A549 (cell line): Measurements from ENCODE around the gene SNX10. TPM values are rescaled to one million over a fixed set of nuclear protein-coding genes. Genes with fewer than 3 reads are reported as not detected.

Experiments used
- ATAC-seq, 2 experiments: fragments of 200-7000 bp in 1 of 2; fragments of >200 bp in 1 of 2; cut with Nextera tagmentation in 1 of 2; cut with Tn5 transposase in 1 of 2; 3 replicates each; pipeline versions ENCODE4 v1.8.0 to v1.9.1; 2018 to 2020; ENCODE audit warnings: mild to moderate bottlenecking in 1 of 2, moderate library complexity in 1 of 2
- CTCF ChIA-PET: fragments of 300-600 bp; sonication (Branson Sonifier 250); formaldehyde crosslinking; extraction: SDS; loops from one replicate; lab custom pipeline; 2021; ENCODE audit warnings: antibody characterized with exemption, inconsistent platforms; lab: Yijun Ruan, JAX
- POLR2A ChIA-PET: fragments of 350-600 bp; formaldehyde crosslinking; extraction: SDS; loops from one replicate; lab custom pipeline; 2021; ENCODE audit warnings: antibody characterized with exemption, inconsistent platforms; lab: Yijun Ruan, JAX
- DNase-seq, 2 experiments: peaks; one replicate each; pipeline versions ENCODE4 v3.0.0 to v3.0.0-alpha.2; 2011 to 2016; ENCODE audit warnings: low read depth in 1 of 2, low spot score in 1 of 2
- FAIRE-seq: peaks from 2 replicates; lab custom pipeline; 2011; peaks lifted over from hg19 to GRCh38; lab: Jason Lieb, UNC
- H3K27ac ChIP-seq, 2 experiments: fragments of >200 bp; sonication (Bioruptor Twin); formaldehyde crosslinking; 3 replicates each; pipeline ENCODE4 v1.5.1; 2016 to 2017
- H3K4me1 ChIP-seq: fragments of >200 bp; sonication (Bioruptor Twin); formaldehyde crosslinking; 3 replicates; pipeline ENCODE4 v1.6.1; 2016
- H3K4me2 ChIP-seq: fragments of >200 bp; sonication (Bioruptor Twin); formaldehyde crosslinking; 3 replicates; pipeline ENCODE4 v1.6.1; 2016
- H3K4me3 ChIP-seq: fragments of >200 bp; sonication (Bioruptor Twin); formaldehyde crosslinking; 3 replicates; pipeline ENCODE4 v1.5.1; 2016
- H3K9me3 ChIP-seq: fragments of >200 bp; sonication (Bioruptor Twin); formaldehyde crosslinking; 3 replicates; pipeline ENCODE4 v1.6.1; 2016
- CBX2 ChIP-seq: fragments of 200-600 bp; sonication (generic); IDR thresholded peaks from 2 replicates; pipeline ENCODE4 v1.6.1; 2016; ENCODE audit warnings: low read depth, mild to moderate bottlenecking, borderline replicate concordance
- CHD2 ChIP-seq: fragments of 150-350 bp; IDR thresholded peaks from 2 replicates; pipeline ENCODE4 v1.6.1; 2014; ENCODE audit warnings: low read length; ENCODE audit not compliant: partially characterized antibody
- E2F6 ChIP-seq: IDR thresholded peaks from 2 replicates; pipeline ENCODE4 v1.6.1; 2012; ENCODE audit warnings: low read depth, borderline replicate concordance
- ELK1 ChIP-seq: fragments of 150-350 bp; IDR thresholded peaks from 2 replicates; pipeline ENCODE4 v1.6.1; 2014; ENCODE audit warnings: low read depth, mild to moderate bottlenecking, low read length
- JUN ChIP-seq, 2 experiments: fragments of >200 bp; sonication (Bioruptor Twin); formaldehyde crosslinking; IDR thresholded peaks; 2 replicates in 1 of 2; 3 replicates in 1 of 2; pipeline ENCODE4 v1.6.1; 2016 to 2017
- MAFK ChIP-seq: fragments of 450-650 bp; IDR thresholded peaks from 2 replicates; pipeline ENCODE4 v1.6.1; 2014; ENCODE audit not compliant: partially characterized antibody
- NPAS2 ChIP-seq: fragments of 250-450 bp; sonication (Bioruptor Pico); IDR thresholded peaks from 2 replicates; pipeline ENCODE4 v1.8.0; 2022; ENCODE audit warnings: mild to moderate bottlenecking, moderate library complexity, borderline replicate concordance
- POLR2AphosphoS2 ChIP-seq: conservative IDR thresholded peaks from 2 replicates; pipeline ENCODE4 v1.6.1; 2012; ENCODE audit warnings: low read length, improper control_type of control experiment, inconsistent platforms
- RAD21 ChIP-seq, 2 experiments: fragments of >200 bp in 1 of 2; sonication (Bioruptor Twin) in 1 of 2; formaldehyde crosslinking in 1 of 2; IDR thresholded peaks in 1 of 2; conservative IDR thresholded peaks in 1 of 2; 2 replicates in 1 of 2; 3 replicates in 1 of 2; pipeline ENCODE4 v1.6.1; 2012 to 2018; ENCODE audit warnings: inconsistent platforms in 1 of 2
- RARB ChIP-seq: fragments of 250-450 bp; sonication (Bioruptor Pico); IDR thresholded peaks from 2 replicates; pipeline ENCODE4 v1.8.0; 2021; ENCODE audit warnings: mild to moderate bottlenecking, moderate library complexity
- SMC3 ChIP-seq: fragments of >200 bp; sonication (Bioruptor Twin); formaldehyde crosslinking; IDR thresholded peaks from 3 replicates; pipeline ENCODE4 v1.6.1; 2018; ENCODE audit warnings: inconsistent platforms
- TFCP2L1 ChIP-seq: fragments of 250-450 bp; sonication (Bioruptor Pico); IDR thresholded peaks from 2 replicates; pipeline ENCODE4 v1.5.0; 2021; ENCODE audit warnings: mild to moderate bottlenecking
- ZFP36 ChIP-seq: fragments of 450-650 bp; IDR thresholded peaks from 2 replicates; pipeline ENCODE4 v1.6.1; 2014; ENCODE audit warnings: borderline replicate concordance; ENCODE audit not compliant: partially characterized antibody
- ZSCAN20 ChIP-seq: fragments of 250-450 bp; sonication (Bioruptor Pico); IDR thresholded peaks from 2 replicates; pipeline ENCODE4 v1.8.0; 2022; ENCODE audit warnings: mild to moderate bottlenecking, moderate library complexity
- WGBS: methylation state at CpG from one replicate; pipeline ENCODE4 v1.1.6; 2017; ENCODE audit errors: missing lambda C conversion rate; 5-methylcytosine and 5-hydroxymethylcytosine counted together
- polyA plus RNA-seq, 4 experiments: library from polyadenylated mRNA; depleted of rRNA in 3 of 4; stranded (reverse); fragments of >200 nt; fragmentation: RNase III in 1 of 4; extraction: RNeasy Plus Mini Kit Qiagen cat#74134 plus additional on column Dnase treatment in 1 of 4; gene quantifications; 2 replicates in 3 of 4; 3 replicates in 1 of 4; pipeline ENCODE4 v1.2.3, GENCODE V29; 2011 to 2017
- TF ChIP-seq, protein P1 (sequence below): fragments of >200 bp; sonication (Bioruptor Twin); formaldehyde crosslinking; IDR thresholded peaks from 3 replicates; pipeline ENCODE4 v1.5.1; 2016

The SNX10 gene
- polyA plus RNA-seq, 2 of the 4 experiments (the other 2 are of a cell fraction), result 4.5 to 12.6 TPM

DNA sequence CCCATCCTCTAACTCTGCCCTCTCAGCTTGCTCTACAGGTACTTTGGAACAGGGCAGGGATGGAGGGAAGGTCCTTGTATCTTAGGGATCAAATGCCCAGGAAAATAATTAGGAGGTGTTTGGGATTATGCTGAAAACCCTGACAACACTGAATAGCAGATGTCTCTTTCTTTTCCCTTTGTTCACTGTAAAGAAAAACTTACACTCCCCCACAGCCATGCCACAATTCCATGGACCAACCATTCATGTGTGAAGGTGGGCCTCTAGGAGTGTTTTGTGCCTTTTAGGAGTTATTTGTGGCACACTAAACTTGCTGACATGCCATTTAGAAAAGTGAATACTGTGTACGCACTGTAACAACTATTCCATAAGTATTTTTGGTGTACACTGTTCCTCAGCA is 108.1 kb downstream of the SNX10 start:
- TF ChIP-seq CBX2, result no peak
- TF ChIP-seq E2F6, result no peak
- TF ChIP-seq, protein P1, sequence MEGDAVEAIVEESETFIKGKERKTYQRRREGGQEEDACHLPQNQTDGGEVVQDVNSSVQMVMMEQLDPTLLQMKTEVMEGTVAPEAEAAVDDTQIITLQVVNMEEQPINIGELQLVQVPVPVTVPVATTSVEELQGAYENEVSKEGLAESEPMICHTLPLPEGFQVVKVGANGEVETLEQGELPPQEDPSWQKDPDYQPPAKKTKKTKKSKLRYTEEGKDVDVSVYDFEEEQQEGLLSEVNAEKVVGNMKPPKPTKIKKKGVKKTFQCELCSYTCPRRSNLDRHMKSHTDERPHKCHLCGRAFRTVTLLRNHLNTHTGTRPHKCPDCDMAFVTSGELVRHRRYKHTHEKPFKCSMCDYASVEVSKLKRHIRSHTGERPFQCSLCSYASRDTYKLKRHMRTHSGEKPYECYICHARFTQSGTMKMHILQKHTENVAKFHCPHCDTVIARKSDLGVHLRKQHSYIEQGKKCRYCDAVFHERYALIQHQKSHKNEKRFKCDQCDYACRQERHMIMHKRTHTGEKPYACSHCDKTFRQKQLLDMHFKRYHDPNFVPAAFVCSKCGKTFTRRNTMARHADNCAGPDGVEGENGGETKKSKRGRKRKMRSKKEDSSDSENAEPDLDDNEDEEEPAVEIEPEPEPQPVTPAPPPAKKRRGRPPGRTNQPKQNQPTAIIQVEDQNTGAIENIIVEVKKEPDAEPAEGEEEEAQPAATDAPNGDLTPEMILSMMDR, result no peak
- TF ChIP-seq JUN (IDR thresholded peaks at IDR 0.05), result no peak
- no peak for TF ChIP-seq ELK1
- ATAC-seq (no peak), FAIRE-seq (no peak), DNase-seq (no peak)
- Histone ChIP-seq H3K4me1 (peaks cover 7% of the 10 kb centered on the region; the same call in 1 of the 3 replicates), H3K9me3 (no peaks in the 10 kb centered on the region), H3K27ac (no peak overlapping the region), H3K4me2 (peak overlapping the region; percentile 87), H3K4me3 (no peak overlapping the region)
- POLR2A ChIA-PET, result no interaction called here
- CTCF ChIA-PET, result interaction anchor here (1.0 to 2.0 kb wide), 7 partner anchors 10 to 101 kb away, joined by 3 to 7 read pairs (median 4); no protein-coding TSS in a partner anchor
- 100% methylated on average over 1 of the region's 1 CpG for WGBS

DNA sequence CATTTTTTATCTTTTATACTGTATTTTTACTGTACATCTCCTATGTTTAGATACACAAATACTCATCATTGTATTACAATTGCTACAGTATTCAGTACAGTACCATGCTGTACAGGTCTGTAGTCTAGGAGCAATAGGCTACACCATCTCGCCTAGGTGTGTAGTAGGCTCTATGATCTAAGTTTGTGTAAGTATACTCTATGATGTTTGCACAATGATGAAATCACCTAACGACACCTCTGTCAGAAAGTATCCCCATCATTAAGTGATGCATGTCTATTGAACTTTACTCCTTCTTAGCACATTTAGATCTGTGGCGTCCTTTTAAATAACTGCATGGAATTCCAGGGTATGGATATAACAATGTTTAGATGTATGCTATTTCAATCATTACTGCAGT is 112.0 kb downstream of the SNX10 start:
- DNase-seq, result no peak
- ChIA-PET CTCF (interaction anchor here (0.7 to 1.6 kb wide), 5 partner anchors 15 to 510 kb away, joined by 3 to 9 read pairs (median 3); no protein-coding TSS in a partner anchor), POLR2A (no interaction called here)
- ATAC-seq, result no peak
- peaks cover 7% of the 10 kb centered on the region; the same call in 1 of the 3 replicates for H3K4me1 ChIP-seq
- WGBS, result 83% methylated on average over 3 of the region's 3 CpGs
- H3K4me2 ChIP-seq, result no peak overlapping the region
- H3K27ac ChIP-seq, result no peak overlapping the region
- TF ChIP-seq MAFK (no peak), SMC3 (no peak), RAD21 (conservative IDR thresholded peaks at IDR 0.05 in 1 of 2, IDR thresholded peaks at IDR 0.05 in 1 of 2) (no peak), POLR2AphosphoS2 (no peak), TFCP2L1 (no peak), ZSCAN20 (CRISPR knock-in tag) (no peak), ZFP36 (no peak), NPAS2 (CRISPR knock-in tag) (no peak), CHD2 (no peak), RARB (CRISPR knock-in tag) (no peak)
- TF ChIP-seq, protein P1, result no peak
- no peak for FAIRE-seq
- no peak overlapping the region for H3K4me3 ChIP-seq
- no peaks in the 10 kb centered on the region for H3K9me3 ChIP-seq
